ENCODE results near the gene PSME3. TPM values are rescaled to one million over a fixed set of nuclear protein-coding genes. Genes with fewer than 3 reads are reported as not detected.

PSME3 gene
- total RNA-seq (10 to 100 TPM; 65.1 to 69.9 TPM), polyA plus RNA-seq (100 to 1,000 TPM; 125 to 171 TPM)

GRCh38 chr17:42832934-42833766 lies at the start of gene PSME3:
Gene PSME3, plus strand, starts transcription at chr17:42833397. Its CDS starts 235 bp downstream, at chr17:42833632.
- Histone ChIP-seq H3K27me3 (ENCODE audit: insufficient read depth, low read length) (no peaks in the 10 kb centered on the region), H3K4me1 (ENCODE audit: insufficient read depth, low read length) (peaks cover 17% of the 10 kb centered on the region), H3K36me3 (ENCODE audit: insufficient read depth, low read length) (peaks cover 16% of the 10 kb centered on the region), H3K27ac (ENCODE audit: low read depth, low read length) (peak within 1 kb of the TSS; percentile 94), H3K9me3 (ENCODE audit: control insufficient read depth in 1 of 2, low read length in 2 of 2) (no peaks in the 10 kb centered on the region), H3K4me3 (ENCODE audit: low read length in 2 of 2) (peak within 1 kb of the TSS; percentile 72 to 97)
- DNase-seq: peak; percentile 88 to 92 (median 90)
- peak within 1 kb of the TSS; percentile 93 to 97 (median 96) for H3K4me3 Mint-ChIP-seq
- POLR2A ChIA-PET (ENCODE audit: partially characterized antibody): interaction anchor here (0.6 to 3.1 kb wide), 16 partner anchors 9 to 651 kb away, joined by 3 to 61 read pairs (median 4); partner anchors contain the start of genes BECN1, DHX8, PSMC3IP and RPL27
- H3K9me3 Mint-ChIP-seq: peaks cover 0 to 3% (median 0%) of the 10 kb centered on the region in 8 donors
- H3K27me3 Mint-ChIP-seq: no peaks in the 10 kb centered on the region
- peaks cover 19 to 31% (median 25%) of the 10 kb centered on the region in 4 donors for H3K4me1 Mint-ChIP-seq
- peak within 1 kb of the TSS; percentile 99 to 100 (median 99) for H3K27ac Mint-ChIP-seq
- H3K36me3 Mint-ChIP-seq: peaks cover 16 to 35% of the 10 kb centered on the region in 2 donors
- CTCF ChIA-PET (ENCODE audit: partially characterized antibody): interaction anchor here (0.7 to 2.9 kb wide), 8 partner anchors 9 to 528 kb away, joined by 3 to 16 read pairs (median 4); partner anchors contain the start of genes AOC2, BECN1, RPL27 and VPS25
- intact Hi-C loops (cut with micrococcal nuclease): loop anchor here (1.0 to 10.0 kb wide), 2 partner anchors 9 to 652 kb away; partner anchors contain the start of genes BECN1 and DHX8

GRCh38 chr17:42783791-42784138 lies 49.4 kb upstream of the PSME3 start:
- H3K4me1 Mint-ChIP-seq: peaks cover 18 to 44% (median 26%) of the 10 kb centered on the region in 4 donors
- H3K4me3 ChIP-seq (ENCODE audit: low read length in 2 of 2): no peak overlapping the region
- H3K4me3 Mint-ChIP-seq: peak overlapping the region in 2 of 8 donors; percentile 28 to 40
- peaks cover 44% of the 10 kb centered on the region for H3K27me3 ChIP-seq (ENCODE audit: insufficient read depth, low read length)
- peaks cover 0 to 2% (median 0%) of the 10 kb centered on the region in 8 donors for H3K9me3 Mint-ChIP-seq
- ChIA-PET CTCF (ENCODE audit: partially characterized antibody) (no interaction called here), POLR2A (ENCODE audit: partially characterized antibody) (no interaction called here)
- H3K9me3 ChIP-seq (ENCODE audit: control insufficient read depth in 1 of 2, low read length in 2 of 2): no peaks in the 10 kb centered on the region
- H3K36me3 ChIP-seq (ENCODE audit: insufficient read depth, low read length): peaks cover 8% of the 10 kb centered on the region
- peaks cover 47 to 60% of the 10 kb centered on the region in 2 donors for H3K27me3 Mint-ChIP-seq
- H3K4me1 ChIP-seq (ENCODE audit: insufficient read depth, low read length): peaks cover 16% of the 10 kb centered on the region
- peak overlapping the region in 1 of 7 donors; percentile 60 for H3K27ac Mint-ChIP-seq
- no peak for DNase-seq
- H3K27ac ChIP-seq (ENCODE audit: low read depth, low read length): no peak overlapping the region
- intact Hi-C loops (cut with micrococcal nuclease): no loop called here
- peaks cover 11 to 12% of the 10 kb centered on the region in 2 donors for H3K36me3 Mint-ChIP-seq

- Mint-ChIP-seq H3K9me3 (peaks cover 0 to 2% (median 0%) of the 10 kb centered on the region in 8 donors), H3K4me3 (peak overlapping the region in 5 of 8 donors; percentile 17 to 75 (median 59)), H3K4me1 (peaks cover 18 to 40% (median 26%) of the 10 kb centered on the region in 4 donors), H3K36me3 (peaks cover 5 to 6% of the 10 kb centered on the region in 2 donors), H3K27ac (no peak overlapping the region), H3K27me3 (peaks cover 47 to 57% of the 10 kb centered on the region in 2 donors)
- Histone ChIP-seq H3K27ac (ENCODE audit: low read depth, low read length) (no peak overlapping the region), H3K4me1 (ENCODE audit: insufficient read depth, low read length) (peaks cover 16% of the 10 kb centered on the region), H3K4me3 (ENCODE audit: low read length in 2 of 2) (no peak overlapping the region), H3K27me3 (ENCODE audit: insufficient read depth, low read length) (peaks cover 44% of the 10 kb centered on the region), H3K9me3 (ENCODE audit: control insufficient read depth in 1 of 2, low read length in 2 of 2) (no peaks in the 10 kb centered on the region), H3K36me3 (ENCODE audit: insufficient read depth, low read length) (peaks cover 2% of the 10 kb centered on the region)
- POLR2A ChIA-PET (ENCODE audit: partially characterized antibody): no interaction called here
- intact Hi-C loops (cut with micrococcal nuclease): no loop called here
- DNase-seq: no peak
- CTCF ChIA-PET (ENCODE audit: partially characterized antibody): no interaction called here
Measured at GRCh38 chr17:42784409-42784808, 48.8 kb upstream of the PSME3 start.

- no peaks in the 10 kb centered on the region for H3K9me3 ChIP-seq (ENCODE audit: control insufficient read depth in 1 of 2, low read length in 2 of 2)
- no peak overlapping the region for H3K4me3 ChIP-seq (ENCODE audit: low read length in 2 of 2)
- H3K36me3 ChIP-seq (ENCODE audit: insufficient read depth, low read length): no peaks in the 10 kb centered on the region
- Mint-ChIP-seq H3K36me3 (peaks cover 0 to under 1% of the 10 kb centered on the region in 2 donors), H3K27ac (no peak overlapping the region), H3K27me3 (peaks cover 44 to 53% of the 10 kb centered on the region in 2 donors), H3K9me3 (peaks cover 0 to 2% (median 0%) of the 10 kb centered on the region in 8 donors), H3K4me1 (peaks cover 16 to 35% (median 26%) of the 10 kb centered on the region in 4 donors), H3K4me3 (peak overlapping the region in 6 of 8 donors; percentile 17 to 75 (median 54))
- intact Hi-C loops (cut with micrococcal nuclease): no loop called here
- H3K27me3 ChIP-seq (ENCODE audit: insufficient read depth, low read length): peaks cover 44% of the 10 kb centered on the region
- DNase-seq: no peak
- POLR2A ChIA-PET (ENCODE audit: partially characterized antibody): interaction anchor here (1.2 kb wide), 1 partner anchor 11 kb away, joined by 5 read pairs; the partner anchor contains the start of gene VPS25
- H3K4me1 ChIP-seq (ENCODE audit: insufficient read depth, low read length): peaks cover 16% of the 10 kb centered on the region
- no peak overlapping the region for H3K27ac ChIP-seq (ENCODE audit: low read depth, low read length)
- CTCF ChIA-PET (ENCODE audit: partially characterized antibody): no interaction called here
Measured at GRCh38 chr17:42784811-42785592, 48.2 kb upstream of the PSME3 start.

GRCh38 chr17:42787266-42787665 lies 45.9 kb upstream of the PSME3 start:
- Histone ChIP-seq H3K4me3 (ENCODE audit: low read length in 2 of 2) (no peak overlapping the region), H3K27me3 (ENCODE audit: insufficient read depth, low read length) (peaks cover 36% of the 10 kb centered on the region), H3K4me1 (ENCODE audit: insufficient read depth, low read length) (peaks cover 16% of the 10 kb centered on the region), H3K9me3 (ENCODE audit: control insufficient read depth in 1 of 2, low read length in 2 of 2) (no peaks in the 10 kb centered on the region), H3K27ac (ENCODE audit: low read depth, low read length) (no peak overlapping the region), H3K36me3 (ENCODE audit: insufficient read depth, low read length) (no peaks in the 10 kb centered on the region)
- POLR2A ChIA-PET (ENCODE audit: partially characterized antibody): interaction anchor here (1.0 kb wide), 1 partner anchor 165 kb away, joined by 3 read pairs; no protein-coding TSS in a partner anchor
- CTCF ChIA-PET (ENCODE audit: partially characterized antibody): no interaction called here
- Mint-ChIP-seq H3K27me3 (peaks cover 38 to 49% of the 10 kb centered on the region in 2 donors), H3K9me3 (peaks cover 0 to 2% (median 0%) of the 10 kb centered on the region in 8 donors), H3K4me1 (peaks cover 16 to 30% (median 22%) of the 10 kb centered on the region in 4 donors), H3K36me3 (no peaks in the 10 kb centered on the region), H3K4me3 (no peak overlapping the region), H3K27ac (no peak overlapping the region)
- intact Hi-C loops (cut with micrococcal nuclease): no loop called here
- no peak for DNase-seq

- Histone ChIP-seq H3K4me1 (ENCODE audit: insufficient read depth, low read length) (no peaks in the 10 kb centered on the region), H3K9me3 (ENCODE audit: control insufficient read depth in 1 of 2, low read length in 2 of 2) (no peaks in the 10 kb centered on the region), H3K4me3 (ENCODE audit: low read length in 2 of 2) (no peak overlapping the region), H3K36me3 (ENCODE audit: insufficient read depth, low read length) (no peaks in the 10 kb centered on the region), H3K27ac (ENCODE audit: low read depth, low read length) (no peak overlapping the region), H3K27me3 (ENCODE audit: insufficient read depth, low read length) (no peaks in the 10 kb centered on the region)
- H3K9me3 Mint-ChIP-seq: peaks cover 0 to 2% (median 0%) of the 10 kb centered on the region in 8 donors
- POLR2A ChIA-PET (ENCODE audit: partially characterized antibody): no interaction called here
- DNase-seq: no peak
- no peak overlapping the region for H3K4me3 Mint-ChIP-seq
- H3K27ac Mint-ChIP-seq: no peak overlapping the region
- peaks cover 4 to 6% of the 10 kb centered on the region in 2 donors for H3K36me3 Mint-ChIP-seq
- CTCF ChIA-PET (ENCODE audit: partially characterized antibody): no interaction called here
- intact Hi-C loops (cut with micrococcal nuclease): no loop called here
- H3K4me1 Mint-ChIP-seq: peaks cover 0 to 6% (median 3%) of the 10 kb centered on the region in 4 donors
- peaks cover 4 to 11% of the 10 kb centered on the region in 2 donors for H3K27me3 Mint-ChIP-seq
Measured at GRCh38 chr17:42791948-42792347, 41.2 kb upstream of the PSME3 start.

Data from CD4-positive, alpha-beta memory T cell (primary cell).